ENCODE data around the gene LRFN4. TPM values are rescaled to one million over a fixed set of nuclear protein-coding genes. Genes with fewer than 3 reads are reported as not detected.

The LRFN4 gene
- total and polyA plus RNA-seq, 2 of the 8 experiments (the other 6 are each of a cell fraction or from before 2014, with no cell fraction given): 49.8 to 64.3 TPM

DNA sequence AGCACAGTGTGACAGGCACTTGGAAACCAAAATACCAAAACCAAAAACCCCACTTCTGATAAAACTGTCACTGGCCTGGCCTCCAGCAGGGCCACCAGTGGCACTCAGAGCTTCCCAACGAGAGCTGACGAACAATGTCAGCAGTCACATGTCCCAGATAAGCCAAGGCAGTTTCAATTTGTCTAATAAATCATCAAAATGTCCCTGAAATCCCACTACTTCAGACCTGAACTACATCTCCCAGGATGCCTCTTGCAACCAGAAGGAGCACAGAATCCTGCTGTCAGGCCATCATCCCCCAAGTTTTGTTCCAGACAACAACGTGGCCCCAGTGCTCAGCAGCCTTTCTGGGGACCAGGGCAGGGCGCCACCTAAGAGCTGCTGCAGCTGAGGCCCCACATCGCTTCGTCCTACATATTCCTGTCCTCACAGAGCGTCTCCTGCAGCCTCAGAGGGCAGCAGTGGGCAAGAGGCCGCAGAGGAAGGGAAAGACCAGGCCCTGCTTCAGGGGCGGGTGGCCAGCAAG is 25.1 kb downstream of the LRFN4 start:
- Histone ChIP-seq H3K79me2 (ENCODE audit: control insufficient read depth in 1 of 2, insufficient read depth in 2 of 2, low read length in 2 of 2) (no peaks in the 10 kb centered on the region), H3K14ac (ENCODE audit: insufficient read length) (no peak overlapping the region), H3K23ac (ENCODE audit: insufficient read length) (no peak overlapping the region), H3K4me3 (ENCODE audit: extremely low read depth in 1 of 4, insufficient read depth in 2 of 4, low read depth in 3 of 4, low read length in 4 of 4) (no peak overlapping the region), H2AK5ac (ENCODE audit: low read depth, low read length) (peak overlapping the region; percentile 76; the same call in 1 of the 2 replicates), H4K5ac (ENCODE audit: insufficient read length, low read depth, low read length) (no peak overlapping the region), H2BK20ac (ENCODE audit: low read length) (no peak overlapping the region; the same call in 1 of the 2 replicates), H3K9me3 (ENCODE audit: insufficient read depth in 2 of 2, low read depth in 1 of 2, low read length in 1 of 2) (no peaks in the 10 kb centered on the region), H4K8ac (ENCODE audit: extremely low read depth, insufficient read depth, low read length) (peak overlapping the region; percentile 82; the same call in 1 of the 2 replicates), H3K27me3 (replicated peaks in 1 of 4; ENCODE audit: control insufficient read depth in 3 of 4, extremely low read depth in 1 of 4, insufficient read depth in 3 of 4, low read length in 3 of 4) (no peaks in the 10 kb centered on the region), H3K79me1 (ENCODE audit: low read depth, low read length) (peaks cover 2% of the 10 kb centered on the region), H2BK15ac (ENCODE audit: low read length) (peak overlapping the region; percentile 8; the same call in 1 of the 2 replicates), H2BK5ac (ENCODE audit: low read depth, low read length) (no peak overlapping the region; the same call in 1 of the 2 replicates), H3K56ac (replicated peaks; ENCODE audit: insufficient read length, low read depth, low read length) (no peak overlapping the region), H2BK120ac (replicated peaks; ENCODE audit: low read depth, low read length) (no peak overlapping the region), H4K20me1 (replicated peaks in 1 of 2; ENCODE audit: control insufficient read depth in 1 of 2, insufficient read depth in 2 of 2, low read length in 2 of 2) (peaks cover 0 to 2% of the 10 kb centered on the region in 2 experiments), H2AFZ (ENCODE audit: low read length) (no peak overlapping the region), H3K23me2 (ENCODE audit: low read depth, low read length) (no peaks in the 10 kb centered on the region), H2BK12ac (ENCODE audit: low read depth, low read length) (no peak overlapping the region), H3K4me2 (ENCODE audit: insufficient read depth in 1 of 2, low read depth in 2 of 2, low read length in 2 of 2) (no peak overlapping the region), H3K18ac (ENCODE audit: extremely low read depth, low read length) (no peak overlapping the region), H3K9ac (replicated peaks in 1 of 4; ENCODE audit: extremely low read depth in 1 of 4, low read depth in 3 of 4, low read length in 3 of 4) (no peak overlapping the region; a peak in 1 of 7 replicates), H3K4me1 (replicated peaks in 1 of 4; ENCODE audit: control insufficient read depth in 3 of 4, insufficient read depth in 4 of 4, low read length in 3 of 4) (peaks cover 4 to 25% (median 16%) of the 10 kb centered on the region in 4 experiments), H3K4ac (replicated peaks; ENCODE audit: insufficient read length, low read depth, low read length) (no peak overlapping the region), H3K36me3 (ENCODE audit: control insufficient read depth in 2 of 4, insufficient read depth in 4 of 4, low read length in 3 of 4) (no peaks in the 10 kb centered on the region), H4K91ac (replicated peaks; ENCODE audit: insufficient read length, low read length) (no peak overlapping the region), H3K27ac (ENCODE audit: low read depth, low read length) (0 out of 2 replicates have a peak overlapping the region, but pooled peaks have one; percentile 2)
- ChIA-PET CTCF (ENCODE audit: partially characterized antibody) (interaction anchor here (0.6 to 11.9 kb wide), 22 partner anchors 13 to 519 kb away, joined by 3 to 199 read pairs (median 6); partner anchors contain the start of genes C11orf86 and RCE1), POLR2A (ENCODE audit: partially characterized antibody) (interaction anchor here (1.1 to 1.8 kb wide), 3 partner anchors 27 to 40 kb away, joined by 3 to 5 read pairs (median 3); no protein-coding TSS in a partner anchor)
- no peak for DNase-seq (ENCODE audit: low read depth in 1 of 2, low spot score in 2 of 2)
- TF ChIP-seq NRF1 (IDR thresholded peaks at IDR 0.05; ENCODE audit: low read depth, low read length) (no peak), SIX5 (IDR thresholded peaks at IDR 0.05; ENCODE audit: low read depth, low read length) (0 out of 2 replicates have a peak, but pooled peaks have one; percentile 14), CTCF (IDR thresholded peaks at IDR 0.05; ENCODE audit: control extremely low read depth in 1 of 3, insufficient read depth in 1 of 3, low read depth in 1 of 3, low read length in 3 of 3) (no peak), SP1 (IDR thresholded peaks at IDR 0.05; ENCODE audit: low read depth, low read length) (no peak)
- FAIRE-seq: no peak
- WGBS, 2 experiments (ENCODE audit: extremely low coverage in 1 of 2, insufficient coverage in 1 of 2, insufficient read length in 1 of 2, insufficient replicate concordance in 2 of 2, low coverage in 1 of 2, low lambda C conversion rate in 2 of 2, missing lambda C conversion rate in 1 of 2): 86% methylated on average over 9 of the region's 9 CpGs; no CpG with 5 or more reads in 1 of the 2 experiments

Data from H1 (cell line).